Left lobe of liver (tissue), 2 donors: ENCODE measurements around the gene CA7. TPM values are rescaled to one million over a fixed set of nuclear protein-coding genes. Genes with fewer than 3 reads are reported as not detected.
A peak's percentile ranks its signal among the peaks of the same experiment; 100 is the strongest.

Experiments
- ATAC-seq: fragments of 200-7000 bp; cut with Tn5 transposase; one replicate; pipeline ENCODE4 v1.9.1; 2020; ENCODE audit warnings: mild to moderate bottlenecking, moderate library complexity
- DNase-seq: peaks from one replicate; pipeline ENCODE4 v3.0.0-alpha.2; 2020; ENCODE audit warnings: low spot score
- total RNA-seq: library from RNA; stranded (reverse); gene quantifications from one replicate; pipeline ENCODE4 v1.2.1, GENCODE V29; 2021
- donor health status: DM: no; HTN: no; CAD: no; lungs with moderate emphysema.
- donor health status: DM: no; HTN: yes; CAD: no.

Gene CA7
- not detected for total RNA-seq

DNA sequence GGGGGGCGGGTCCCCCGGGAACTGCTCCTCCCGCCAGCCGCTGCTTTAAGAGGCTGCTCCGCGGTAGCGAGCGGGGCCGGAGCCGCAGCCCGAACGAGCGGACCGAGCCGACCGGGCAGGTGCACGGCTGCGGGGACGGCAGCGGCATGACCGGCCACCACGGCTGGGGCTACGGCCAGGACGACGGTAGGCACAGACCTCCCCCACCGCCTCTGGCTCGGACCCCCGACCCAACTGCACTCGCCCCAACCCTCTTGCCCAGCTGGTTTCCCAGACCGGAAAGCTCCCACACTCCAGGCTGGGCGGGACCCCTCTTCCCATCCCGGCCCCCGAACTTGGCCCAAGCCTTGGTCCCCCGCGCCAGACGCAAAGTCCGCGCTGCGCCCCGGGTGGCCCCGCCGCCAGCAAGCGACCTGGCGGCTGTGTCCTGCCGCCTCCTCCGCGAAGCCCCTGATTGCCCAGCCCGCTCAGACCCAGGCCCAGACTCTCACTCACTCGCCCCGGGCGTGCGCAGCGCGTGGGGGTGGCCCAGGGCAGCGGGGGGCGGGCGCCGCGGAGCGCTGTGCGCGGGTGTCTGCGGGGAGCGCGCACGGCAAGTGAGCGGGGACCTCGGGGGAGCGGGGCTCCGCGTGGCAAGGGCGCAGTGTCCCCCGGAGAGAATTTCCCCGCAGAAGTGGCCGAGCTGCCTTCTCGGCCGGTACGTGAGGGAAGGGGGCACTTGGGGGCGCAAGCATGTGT is at the start of gene CA7:
Gene CA7, plus strand, starts transcription at position 73 of the 738 bp plus-strand sequence. Its CDS starts 74 bp downstream, at position 147.
- no peak for DNase-seq
- peak; percentile 53 for ATAC-seq

DNA sequence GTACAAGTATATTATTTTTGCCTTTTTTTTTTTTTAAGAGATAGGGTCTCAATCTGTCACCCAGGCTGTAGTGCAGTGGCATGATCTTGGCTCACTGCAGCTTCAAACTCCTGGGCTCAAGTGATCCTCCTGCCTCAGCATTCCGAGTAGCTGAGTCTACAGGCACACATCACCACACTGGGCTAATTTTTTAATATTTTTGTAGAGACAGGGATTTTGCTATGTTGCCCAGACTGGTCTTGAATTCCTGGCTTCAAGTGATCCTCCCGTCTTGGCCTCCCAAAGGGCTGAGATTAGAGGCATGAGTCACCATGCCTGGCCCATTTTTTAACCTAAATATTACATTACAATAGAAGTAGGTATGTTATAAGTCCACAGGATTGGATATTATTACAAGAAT is 46.1 kb upstream of the CA7 start:
- no peak for ATAC-seq
- no peak for DNase-seq

DNA sequence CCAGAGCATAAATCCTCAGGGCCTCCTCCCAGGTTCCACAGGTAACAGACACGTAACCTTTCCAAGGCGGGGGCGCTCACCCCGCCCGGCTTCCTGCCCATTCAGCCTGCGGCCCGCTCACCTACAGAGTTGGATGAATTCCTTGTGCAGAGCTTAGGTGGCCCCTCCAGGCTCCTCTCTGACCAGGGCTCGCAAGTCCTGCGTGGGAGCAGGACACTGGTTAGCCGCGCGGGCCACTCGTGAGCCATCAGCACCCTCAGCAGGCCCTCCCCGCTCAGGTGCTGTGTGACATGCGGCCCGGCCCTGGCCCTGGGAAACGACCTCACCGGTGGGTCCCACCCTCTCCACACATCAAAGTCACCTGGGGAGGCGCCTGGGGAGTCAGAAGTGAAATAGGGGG is 43.4 kb upstream of the CA7 start:
- no peak for DNase-seq
- no peak for ATAC-seq

DNA sequence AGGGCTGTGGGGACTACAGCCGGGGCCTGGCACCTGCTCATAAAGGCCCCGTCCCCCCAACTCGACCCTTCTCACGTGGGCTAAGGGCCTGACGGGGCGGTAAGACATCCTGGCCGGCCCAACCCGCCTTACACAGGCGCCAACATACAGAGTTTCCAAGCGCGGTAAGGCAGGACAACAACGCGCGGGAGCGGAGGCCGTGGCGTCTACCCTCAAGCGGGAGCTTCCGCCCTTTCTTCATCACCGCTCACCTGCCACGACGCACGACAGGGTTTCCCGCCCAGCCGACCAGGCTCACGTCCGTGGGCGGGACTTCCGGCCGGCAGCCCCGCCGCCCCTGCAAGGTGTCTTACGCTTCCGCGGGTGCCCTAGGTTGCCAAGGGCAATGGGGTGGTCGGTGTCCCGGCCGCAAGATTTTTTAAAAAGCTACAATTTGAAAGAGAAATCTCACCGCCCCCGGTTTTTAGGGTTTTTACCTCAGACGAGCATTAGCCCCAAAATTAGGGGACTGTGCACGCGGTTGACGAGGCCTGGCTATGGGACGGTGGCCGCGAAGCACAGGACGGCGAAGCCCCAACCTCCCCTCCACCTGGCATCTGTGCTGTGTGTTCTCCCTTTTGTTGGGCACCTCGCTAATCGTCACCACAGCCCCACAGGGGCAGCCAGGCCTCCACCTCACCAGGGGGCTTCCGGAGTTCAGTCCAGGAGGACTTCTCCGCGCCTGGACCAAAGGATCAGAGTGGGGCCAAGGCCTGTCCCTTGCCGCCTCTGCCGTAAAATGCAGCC is 42.7 kb upstream of the CA7 start, which contains the start of gene TERB1:
Gene TERB1, minus strand, starts transcription at position 265 of the 786 bp plus-strand sequence. CDS start 4,786 bp downstream, outside the sequence.
- ATAC-seq (no peak), DNase-seq (no peak)

DNA sequence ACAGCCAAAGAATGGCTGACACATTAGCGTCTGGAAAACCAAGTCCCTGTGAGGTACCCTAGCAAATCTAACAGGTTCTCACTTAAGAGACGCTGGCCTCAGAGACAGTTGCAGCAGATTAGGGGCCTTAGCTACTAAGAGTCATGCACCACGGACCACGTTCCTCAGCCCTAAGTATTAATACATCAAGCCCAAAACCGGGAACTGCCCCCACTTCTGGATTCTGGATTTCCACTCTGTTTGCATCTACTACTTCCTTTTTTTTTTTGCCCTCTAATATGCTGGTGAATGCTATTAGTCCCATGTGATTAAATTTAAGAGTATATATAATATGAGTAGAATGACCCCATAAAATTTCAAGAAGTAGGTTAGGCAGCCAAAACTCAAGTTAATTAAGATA is 42.1 kb upstream of the CA7 start:
- ATAC-seq, result no peak

DNA sequence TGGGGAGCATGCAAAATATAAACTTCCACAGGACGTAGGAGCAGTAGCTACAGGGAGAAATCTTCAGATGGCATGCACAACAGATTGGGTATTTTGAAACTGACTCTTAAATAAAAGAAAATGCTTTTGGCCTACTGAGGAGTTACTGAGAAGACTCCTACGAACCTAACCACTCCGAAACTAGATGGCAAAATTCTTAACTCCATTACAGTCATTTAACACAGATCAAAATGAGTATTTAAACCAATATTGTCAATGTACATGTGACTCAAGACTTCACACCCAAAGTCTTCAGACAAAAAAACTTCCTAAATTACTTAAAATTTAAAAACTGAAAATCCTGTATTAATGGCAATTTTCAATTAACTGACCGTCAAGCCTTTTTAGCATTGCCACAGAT is 34.4 kb upstream of the CA7 start:
- ATAC-seq (no peak), DNase-seq (no peak)

More for the DNA sequence above, 42.1 kb upstream of the CA7 start:
- no peak for DNase-seq

DNA sequence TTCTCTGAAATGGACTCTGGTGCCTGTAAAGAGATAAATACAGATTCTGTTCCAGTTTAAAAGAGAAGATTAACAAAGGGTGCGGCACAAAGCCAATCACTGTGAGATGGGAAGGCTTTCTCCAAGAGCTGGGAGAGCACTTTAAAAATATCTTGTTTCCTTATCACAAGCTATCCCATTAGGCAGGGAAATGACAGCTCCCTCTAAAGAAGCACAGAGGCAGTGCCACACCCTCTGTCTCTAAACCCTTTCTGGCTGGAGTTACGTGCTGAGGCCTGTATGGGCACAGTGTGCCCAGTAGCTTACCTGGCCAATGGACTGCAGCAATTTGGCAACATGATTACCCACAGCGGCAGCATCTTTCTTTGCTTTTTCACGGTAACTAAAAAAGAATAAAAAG is 33.8 kb upstream of the CA7 start:
- no peak for ATAC-seq

DNA sequence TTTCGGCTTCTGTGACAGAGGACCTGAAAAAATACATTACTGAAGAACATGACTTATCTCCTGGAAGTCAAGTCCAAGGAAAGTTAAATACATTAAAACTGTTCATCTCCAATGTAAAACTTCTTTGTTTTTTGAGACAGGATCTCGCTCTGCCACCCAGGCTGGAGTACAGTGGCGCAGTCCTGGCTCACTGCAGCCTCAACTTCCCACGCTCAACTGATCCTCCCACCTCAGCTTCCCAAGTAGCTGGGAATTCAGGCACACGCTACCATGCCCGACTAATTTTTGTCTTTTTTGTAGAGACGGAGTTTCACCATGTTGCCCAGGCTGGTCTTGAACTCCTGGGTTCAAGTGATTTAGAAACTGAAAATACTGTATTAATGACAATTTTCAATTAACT is 33.2 kb upstream of the CA7 start:
- ATAC-seq (no peak), DNase-seq (no peak)

More for the DNA sequence above, 33.8 kb upstream of the CA7 start:
- no peak for DNase-seq

DNA sequence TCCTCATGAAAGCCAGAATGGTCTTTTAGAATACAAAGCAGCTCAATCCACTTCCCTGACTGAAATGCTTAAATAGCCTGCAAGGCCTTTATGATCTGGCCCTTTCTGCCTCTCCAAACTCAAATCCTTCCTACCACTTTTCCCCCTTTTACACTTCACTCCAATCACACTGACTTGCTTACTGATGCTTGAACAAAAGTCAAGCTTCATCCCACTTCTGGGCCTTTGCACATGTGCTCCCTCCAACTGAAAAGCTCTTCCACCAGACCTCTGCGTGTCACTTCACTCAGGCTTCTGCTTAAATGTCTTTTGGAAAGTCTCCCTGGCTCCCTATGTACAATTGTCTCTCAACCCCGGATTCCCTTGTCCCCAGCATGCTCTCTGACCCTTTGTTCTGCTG is 29.5 kb upstream of the CA7 start:
- no peak for ATAC-seq
- no peak for DNase-seq

DNA sequence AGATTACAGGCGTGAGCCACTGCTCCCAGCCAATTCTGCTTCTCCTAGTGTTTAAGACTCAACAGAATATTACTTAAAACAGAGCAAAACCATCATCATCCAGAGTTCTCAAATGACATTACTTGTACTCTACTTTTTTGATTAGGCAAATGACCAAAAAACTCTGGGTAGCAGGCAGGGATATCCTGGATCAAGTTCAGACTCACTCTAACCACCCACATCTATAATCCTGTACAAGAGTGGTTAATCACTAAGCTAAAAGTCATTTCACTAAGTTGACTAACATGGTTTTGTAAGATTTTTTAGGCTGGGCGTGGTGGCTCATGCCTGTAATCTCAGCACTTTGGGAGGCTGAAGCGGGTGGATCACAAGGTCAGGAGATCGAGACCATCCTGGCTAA is 20.2 kb upstream of the CA7 start:
- ATAC-seq (peak; percentile 44), DNase-seq (no peak)

DNA sequence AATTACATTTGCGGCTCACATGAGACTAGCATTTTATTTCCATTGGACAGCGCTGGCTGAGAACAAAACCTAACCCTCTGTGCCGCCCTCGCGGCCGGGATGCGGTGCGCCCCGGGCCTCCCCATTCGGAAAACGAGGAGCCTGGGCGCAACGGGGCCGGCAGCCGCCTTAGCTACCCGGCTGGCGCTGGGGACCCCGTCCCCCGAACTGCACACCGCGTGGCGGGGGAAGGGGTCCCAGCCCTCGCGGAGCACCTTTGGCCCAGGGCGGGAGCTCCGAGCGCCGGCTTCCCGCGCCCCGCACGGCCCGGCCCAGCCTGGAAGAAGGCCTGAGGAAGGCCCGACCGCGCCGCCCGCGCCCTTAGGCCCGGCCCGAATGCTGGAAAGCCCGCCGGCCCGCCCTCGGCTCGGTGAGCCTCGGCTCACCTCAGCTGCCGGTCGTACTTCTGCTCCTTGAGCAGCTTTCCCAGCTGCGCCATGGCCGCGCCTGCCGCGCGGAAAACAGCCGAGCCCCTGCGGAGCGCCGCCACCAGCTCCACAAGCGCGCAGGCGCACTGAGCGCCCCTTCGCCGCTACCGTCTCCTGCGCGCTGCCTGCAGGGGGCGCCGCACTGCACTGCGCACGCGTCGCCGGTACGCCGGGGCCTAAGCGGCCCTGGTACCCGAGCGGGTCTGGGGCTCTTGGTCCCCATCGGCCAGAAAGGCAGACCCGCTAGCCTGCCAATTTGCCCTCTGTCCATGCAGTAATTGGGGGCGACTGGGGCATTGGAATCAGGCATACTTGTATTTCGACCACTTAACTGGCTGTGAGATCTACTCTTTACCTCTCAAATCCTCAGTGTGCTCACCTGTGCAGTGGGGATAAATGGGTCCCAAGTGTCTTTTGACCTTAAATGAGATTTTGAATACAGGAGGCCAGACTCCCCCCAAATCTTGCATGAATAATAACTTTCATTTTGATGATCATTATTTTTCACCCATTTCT is 13.5 kb upstream of the CA7 start, which contains the start of gene NAE1:
Gene NAE1, minus strand, starts transcription at position 555 of the 983 bp plus-strand sequence. Its CDS starts 77 bp downstream, at position 478.
- DNase-seq (peak; percentile 90), ATAC-seq (peak; percentile 98)

DNA sequence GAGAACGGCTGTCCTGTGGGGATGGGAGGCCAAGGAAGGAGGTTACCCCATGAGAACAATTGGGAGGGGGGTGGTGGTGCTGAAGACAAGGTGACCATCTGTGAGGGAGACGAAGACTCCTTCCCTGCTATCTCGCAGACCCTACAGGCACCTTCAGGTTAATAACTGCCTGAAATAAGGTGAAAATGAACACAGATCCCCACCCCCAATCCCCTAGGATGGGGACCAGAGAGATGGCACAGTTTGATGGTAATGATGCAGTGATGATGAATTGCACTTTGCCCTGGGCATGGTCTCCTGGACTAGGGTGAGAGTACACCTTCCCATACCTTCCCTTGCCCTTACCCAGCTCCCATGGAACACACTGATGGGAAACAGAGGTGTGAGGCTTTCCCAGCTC is 12.0 kb upstream of the CA7 start:
- DNase-seq (no peak), ATAC-seq (no peak)

DNA sequence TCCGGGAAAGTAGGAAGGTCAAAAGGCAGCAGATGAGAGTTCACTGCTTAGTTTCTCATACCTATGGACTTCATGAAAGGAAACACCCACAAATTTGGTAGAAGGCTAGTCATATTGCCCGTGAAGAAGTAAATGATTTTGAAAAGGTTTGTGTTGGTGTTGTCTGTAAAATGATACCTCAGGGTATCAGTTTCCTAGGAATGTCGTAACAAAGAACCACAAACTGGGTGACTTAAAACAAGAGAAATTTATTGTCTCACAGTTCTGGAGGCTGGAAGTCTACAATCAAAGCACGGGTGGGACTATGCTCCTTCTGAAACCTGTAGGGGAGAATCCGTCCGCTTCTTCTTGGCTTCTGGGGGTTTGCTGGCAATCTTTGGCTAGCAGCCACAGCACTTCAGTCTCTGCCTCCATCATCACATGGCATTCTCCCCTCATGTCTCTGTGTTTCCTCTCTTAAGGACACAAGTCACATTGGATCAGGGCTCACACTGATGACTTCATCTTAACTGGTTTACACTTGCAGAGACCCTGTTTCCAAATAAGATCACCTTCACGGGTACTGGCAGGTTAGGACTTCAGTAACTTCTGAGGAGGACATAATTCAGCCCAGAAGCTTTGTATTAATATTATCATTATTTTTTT is 11.4 kb upstream of the CA7 start:
- no peak for DNase-seq
- ATAC-seq, result no peak

DNA sequence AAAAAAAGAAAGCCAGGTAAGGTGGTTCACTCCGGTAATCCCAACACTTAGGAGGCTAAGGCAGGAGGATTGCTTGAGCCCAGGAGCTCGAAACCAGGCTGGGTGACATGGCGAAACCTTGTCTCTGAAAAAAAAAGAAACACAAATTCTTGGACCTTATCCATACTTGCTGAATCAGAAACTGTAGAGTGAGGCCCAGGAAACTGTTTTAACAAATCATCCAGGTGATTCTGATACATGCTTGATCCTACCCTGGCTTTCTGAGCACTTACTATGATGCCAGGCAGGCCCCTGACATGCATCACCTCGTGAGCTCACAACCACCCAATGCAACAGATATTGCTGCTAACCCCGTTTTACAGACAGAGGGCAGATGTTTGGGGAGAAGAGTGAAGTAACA is 9.5 kb upstream of the CA7 start:
- DNase-seq, result no peak
- ATAC-seq, result no peak

DNA sequence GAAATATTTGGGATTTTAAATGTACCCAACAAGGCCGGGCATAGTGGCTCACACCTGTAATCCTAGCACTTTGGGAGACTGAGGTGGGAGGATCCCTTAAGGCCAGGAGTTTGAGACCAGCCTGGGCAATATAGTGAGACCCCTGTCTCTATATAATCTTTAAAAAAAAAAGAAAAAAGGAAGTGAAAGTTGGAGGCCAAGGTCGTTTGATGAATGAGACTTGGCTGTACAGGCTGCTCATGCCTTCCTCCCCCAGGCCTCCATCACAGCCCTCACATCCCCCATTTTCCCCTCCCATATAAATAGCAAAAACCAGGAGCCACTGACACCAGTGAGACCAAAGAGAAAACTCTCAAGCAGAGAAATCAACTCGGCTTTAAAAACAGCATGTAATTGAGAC is 3.3 kb upstream of the CA7 start:
- ATAC-seq (no peak), DNase-seq (no peak)

DNA sequence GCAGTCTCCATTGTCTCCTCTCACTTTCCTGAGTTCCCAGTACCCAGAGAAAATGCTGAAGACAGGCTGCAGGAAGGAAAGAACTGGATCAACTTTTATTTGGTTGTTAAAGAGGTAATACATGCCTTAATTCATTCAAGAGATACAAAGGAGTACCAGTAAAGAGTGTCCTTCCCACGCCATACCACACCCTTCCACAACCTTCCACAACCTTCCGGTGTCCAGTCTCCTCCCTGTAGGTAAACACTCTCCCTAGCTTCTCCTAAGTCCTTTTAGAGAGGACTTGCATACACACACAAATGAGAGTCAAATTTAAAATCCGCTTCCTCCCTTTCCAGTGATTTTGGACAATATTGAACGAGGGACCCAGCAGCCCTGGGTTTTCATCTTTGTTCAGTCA is 2.8 kb upstream of the CA7 start:
- no peak for DNase-seq
- ATAC-seq, result no peak

DNA sequence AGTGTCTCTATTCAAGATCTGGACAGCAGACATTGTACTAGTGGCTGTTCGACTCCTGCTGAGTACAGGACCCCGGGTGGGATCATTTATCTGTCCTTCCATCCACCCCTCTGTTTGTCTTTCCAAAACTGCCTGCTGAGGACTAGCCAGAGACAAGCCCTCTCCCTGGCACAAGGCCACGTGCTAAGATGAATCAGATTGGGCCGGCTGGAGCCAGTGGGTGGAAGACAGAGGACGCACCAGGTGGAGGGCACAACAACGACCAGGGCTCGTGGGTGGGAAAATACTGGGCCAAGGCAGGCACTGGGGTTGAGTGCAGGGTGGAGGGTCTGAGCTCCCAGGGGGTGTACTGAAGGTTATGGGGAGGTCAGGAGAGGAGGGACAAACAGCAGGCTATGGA is 1.4 kb upstream of the CA7 start:
- DNase-seq, result no peak
- ATAC-seq, result no peak

DNA sequence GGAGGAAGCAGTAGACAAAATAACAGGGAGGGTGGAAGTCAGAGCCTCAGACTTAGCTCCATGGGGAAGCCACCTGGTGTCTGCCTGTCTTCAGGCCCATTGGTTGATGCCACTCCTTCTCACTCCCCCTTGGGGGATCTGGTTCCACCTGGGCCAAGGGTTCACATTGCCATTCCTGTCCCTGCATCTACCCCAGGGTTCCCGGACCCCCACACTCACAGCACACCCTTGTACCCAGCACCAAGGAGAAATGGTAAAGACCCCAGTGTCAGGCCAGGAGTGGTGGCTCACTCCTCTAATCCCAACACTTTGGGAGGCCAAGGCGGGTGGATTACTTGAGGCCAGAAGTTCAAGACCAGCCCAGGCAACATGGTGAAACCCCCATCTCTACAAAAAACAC is 1.0 kb upstream of the CA7 start:
- no peak for ATAC-seq
- DNase-seq, result no peak

DNA sequence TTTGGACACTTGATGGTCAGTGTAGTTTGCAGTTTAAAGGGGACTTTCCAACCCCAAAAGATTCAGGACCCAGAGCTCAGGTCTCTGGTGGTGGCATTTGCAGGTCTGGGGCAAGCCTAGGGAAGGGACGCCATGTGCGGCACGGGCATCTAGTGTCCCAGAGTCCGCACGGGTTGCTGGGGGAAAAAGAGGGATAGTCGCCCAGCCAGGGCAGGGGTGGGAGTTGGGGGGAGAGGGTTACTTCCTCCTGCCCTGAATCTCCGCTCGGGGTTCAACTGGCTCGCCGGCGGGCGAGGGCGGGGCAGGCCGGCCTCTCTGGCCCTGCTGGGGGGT is 239 bp upstream of the CA7 start:
- DNase-seq (no peak), ATAC-seq (no peak)

DNA sequence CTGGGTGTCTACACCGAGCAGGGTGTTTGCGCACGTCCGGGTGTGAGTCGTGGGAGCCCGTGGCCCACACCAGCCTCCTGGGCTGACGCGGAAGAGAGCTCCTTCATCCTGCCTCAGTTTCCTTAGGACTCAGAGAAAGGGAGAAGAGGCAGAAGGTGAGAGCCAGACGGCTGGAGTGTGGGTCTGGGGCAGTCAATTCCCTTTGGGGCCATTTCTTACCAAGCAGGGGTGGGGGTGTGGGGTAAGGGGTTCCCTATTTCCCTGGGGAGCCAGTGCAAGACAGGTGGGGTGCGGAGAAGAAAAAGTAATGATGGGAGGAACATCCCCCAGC is 831 bp downstream of the CA7 start:
- DNase-seq (no peak), ATAC-seq (no peak)

DNA sequence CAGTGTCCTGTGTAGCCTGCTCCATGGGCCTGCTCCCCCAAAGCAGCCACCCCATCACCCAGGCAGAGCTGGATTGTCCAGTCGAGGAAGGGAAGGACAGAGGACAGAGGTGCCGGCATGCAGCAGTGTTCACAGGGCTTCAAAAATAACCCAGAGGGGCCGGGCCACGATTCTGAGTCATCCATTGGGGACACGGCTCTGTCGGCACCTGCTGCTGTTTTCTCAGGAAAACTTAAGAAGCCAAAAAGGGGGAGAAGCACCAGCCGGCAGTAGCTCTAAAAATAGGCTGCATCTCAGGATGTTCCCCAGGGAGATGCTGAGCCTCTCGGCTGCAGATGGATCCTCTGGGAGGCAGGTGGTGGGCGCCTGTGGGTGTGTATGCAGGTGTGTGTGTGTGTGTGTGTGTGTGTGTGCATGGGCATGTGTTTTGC is 1.6 kb downstream of the CA7 start:
- ATAC-seq (no peak), DNase-seq (no peak)
